Mesenchymal stem cell (in vitro differentiated cells and primary cell): Measurements from ENCODE around the gene CHPT1.

Source experiments
- DNase-seq: peaks from one replicate; pipeline ENCODE4 v3.0.0-alpha.2; 2013
- H2AFZ ChIP-seq: one replicate; pipeline ENCODE4 v1.6.1; 2013; ENCODE audit warnings: low read depth, mild to moderate bottlenecking, control low read depth, inconsistent platforms, low read length, moderate library complexity
- H2AK5ac ChIP-seq: 2 replicates; pipeline ENCODE4 v1.6.1; 2013; ENCODE audit warnings: low read length, moderate library complexity, mild to moderate bottlenecking, inconsistent platforms; ENCODE audit not compliant: severe bottlenecking
- H2BK120ac ChIP-seq: one replicate; pipeline ENCODE4 v1.6.1; 2013; ENCODE audit warnings: low read depth, mild to moderate bottlenecking, inconsistent platforms, low read length, moderate library complexity
- H2BK12ac ChIP-seq, 2 experiments: one replicate each; pipeline ENCODE4 v1.6.1; 2013; ENCODE audit warnings: inconsistent platforms in 2 of 2, low read length in 2 of 2, mild to moderate bottlenecking in 2 of 2, moderate library complexity in 2 of 2, control low read depth in 1 of 2
- H2BK15ac ChIP-seq: one replicate; pipeline ENCODE4 v1.6.1; 2013; ENCODE audit warnings: mild to moderate bottlenecking, low read depth, inconsistent platforms; ENCODE audit not compliant: poor library complexity, severe bottlenecking
- H2BK5ac ChIP-seq: 2 replicates; pipeline ENCODE4 v1.6.1; 2013; ENCODE audit warnings: low read depth, mild to moderate bottlenecking, low read length, control low read depth, inconsistent platforms; ENCODE audit not compliant: poor library complexity, severe bottlenecking
- H3K14ac ChIP-seq, 2 experiments: one replicate each; pipeline ENCODE4 v1.6.1; 2013; ENCODE audit warnings: inconsistent platforms in 2 of 2, low read length in 2 of 2, control low read depth in 1 of 2, mild to moderate bottlenecking in 1 of 2, moderate library complexity in 1 of 2
- H3K18ac ChIP-seq, 2 experiments: one replicate each; pipeline ENCODE4 v1.6.1; 2013; ENCODE audit warnings: inconsistent platforms in 2 of 2, low read length in 2 of 2, control low read depth in 1 of 2, low read depth in 1 of 2, mild to moderate bottlenecking in 1 of 2
- H3K23ac ChIP-seq, 2 experiments: one replicate each; pipeline ENCODE4 v1.6.1; 2013; ENCODE audit warnings: inconsistent platforms in 2 of 2, low read length in 2 of 2, mild to moderate bottlenecking in 2 of 2, moderate library complexity in 2 of 2, control low read depth in 1 of 2
- H3K27ac ChIP-seq: 2 replicates; pipeline ENCODE4 v1.5.1; 2013; ENCODE audit warnings: mild to moderate bottlenecking, moderate library complexity, low read length, control low read depth, inconsistent platforms; ENCODE audit not compliant: poor library complexity, severe bottlenecking
- H3K27me3 ChIP-seq, 2 experiments: 2 replicates each; pipeline versions ENCODE4 v1.6.1 to v1.7.0; 2013; ENCODE audit warnings: low read length in 2 of 2, mild to moderate bottlenecking in 2 of 2, moderate library complexity in 2 of 2, control low read depth in 1 of 2, inconsistent platforms in 1 of 2; ENCODE audit not compliant: control insufficient read depth in 1 of 2, insufficient read depth in 1 of 2
- H3K36me3 ChIP-seq, 2 experiments: 2 replicates each; pipeline versions ENCODE4 v1.6.1 to v1.7.0; 2013; ENCODE audit warnings: low read length in 2 of 2, control low read depth in 1 of 2, inconsistent platforms in 1 of 2, low read depth in 1 of 2, mild to moderate bottlenecking in 1 of 2; ENCODE audit not compliant: insufficient read depth in 2 of 2, control insufficient read depth in 1 of 2
- H3K4ac ChIP-seq, 2 experiments: one replicate each; pipeline ENCODE4 v1.6.1; 2013; ENCODE audit warnings: inconsistent platforms in 2 of 2, low read length in 2 of 2, mild to moderate bottlenecking in 2 of 2, moderate library complexity in 2 of 2, control low read depth in 1 of 2, low read depth in 1 of 2
- H3K4me1 ChIP-seq: 2 replicates; pipeline ENCODE4 v1.6.1; 2013; ENCODE audit warnings: low read depth, low read length, control low read depth; ENCODE audit not compliant: control insufficient read depth, insufficient read depth
- H3K4me2 ChIP-seq: 2 replicates; pipeline ENCODE4 v1.6.1; 2013; ENCODE audit warnings: low read length, mild to moderate bottlenecking, inconsistent platforms; ENCODE audit not compliant: poor library complexity, severe bottlenecking
- H3K4me3 ChIP-seq, 2 experiments: 2 replicates each; pipeline versions ENCODE4 v1.5.1 to v1.7.0; 2013; ENCODE audit warnings: low read length in 2 of 2, mild to moderate bottlenecking in 2 of 2, control low read depth in 1 of 2, low read depth in 1 of 2; ENCODE audit not compliant: insufficient read depth in 1 of 2
- H3K79me1 ChIP-seq: replicated peaks from 2 replicates; pipeline ENCODE4 v1.6.1; 2013; ENCODE audit warnings: mild to moderate bottlenecking, control low read depth, low read length, inconsistent platforms; ENCODE audit not compliant: poor library complexity, severe bottlenecking
- H3K9ac ChIP-seq: 2 replicates; pipeline ENCODE4 v1.7.0; 2013; ENCODE audit warnings: mild to moderate bottlenecking, low read length, moderate library complexity
- H3K9me3 ChIP-seq: 2 replicates; pipeline ENCODE4 v1.7.0; 2013; ENCODE audit warnings: mild to moderate bottlenecking, low read length; ENCODE audit not compliant: control insufficient read depth
- H4K8ac ChIP-seq: one replicate; pipeline ENCODE4 v1.6.1; 2013; ENCODE audit warnings: inconsistent platforms, mild to moderate bottlenecking, low read length, moderate library complexity
- H4K91ac ChIP-seq: one replicate; pipeline ENCODE4 v1.6.1; 2013; ENCODE audit warnings: mild to moderate bottlenecking, low read length, inconsistent platforms
- WGBS: methylation state at CpG from one replicate; pipeline ENCODE4 v1.1.7; 2013; ENCODE audit warnings: mixed read lengths; 5-methylcytosine and 5-hydroxymethylcytosine counted together

The CHPT1 gene

GRCh38 chr12:101740980-101741379 is 43.5 kb downstream of the CHPT1 start:
- no peak for DNase-seq
- Histone ChIP-seq H3K9me3 (no peaks in the 10 kb centered on the region), H3K27me3 (no peaks in the 10 kb centered on the region), H3K23ac (no peak overlapping the region), H4K91ac (no peak overlapping the region), H2BK12ac (no peak overlapping the region), H3K18ac (no peak overlapping the region), H3K4me3 (no peak overlapping the region), H3K4me2 (no peak overlapping the region), H3K4ac (no peak overlapping the region), H2BK5ac (no peak overlapping the region), H3K79me1 (no peaks in the 10 kb centered on the region), H3K27ac (no peak overlapping the region), H3K36me3 (peaks cover 19 to 70% of the 10 kb centered on the region in 2 experiments), H3K14ac (no peak overlapping the region), H3K9ac (no peak overlapping the region), H2BK15ac (no peak overlapping the region), H2AK5ac (no peak overlapping the region), H3K4me1 (peaks cover 5% of the 10 kb centered on the region), H2AFZ (no peak overlapping the region), H2BK120ac (no peak overlapping the region), H4K8ac (no peak overlapping the region)
- WGBS, result 75% methylated on average over 5 of the region's 5 CpGs

DNA sequence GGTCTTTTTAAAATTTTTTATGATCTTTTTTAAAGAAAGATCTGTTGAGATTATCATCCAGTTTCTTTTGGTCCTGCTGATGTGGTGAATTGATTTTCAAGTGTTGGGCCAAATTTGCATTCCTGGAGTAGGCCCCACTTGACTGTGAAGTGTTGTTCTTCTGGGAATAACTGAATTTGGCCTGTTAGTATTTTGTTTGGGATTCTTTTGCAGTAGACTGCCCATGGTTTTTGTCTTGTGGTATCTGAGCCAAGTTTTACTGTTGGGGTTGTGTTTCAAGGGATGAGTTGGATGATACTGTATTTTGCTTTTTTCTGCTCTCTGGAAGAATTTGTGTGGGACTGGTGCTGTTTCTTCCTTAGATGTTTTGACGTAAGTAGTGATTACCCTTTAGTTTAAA is 45.8 kb downstream of the CHPT1 start:
- H2BK15ac ChIP-seq, result no peak overlapping the region
- H2BK12ac ChIP-seq, result no peak overlapping the region
- peaks cover 20 to 80% of the 10 kb centered on the region in 2 experiments for H3K36me3 ChIP-seq
- no peak overlapping the region for H3K4me3 ChIP-seq
- DNase-seq, result no peak
- no peaks in the 10 kb centered on the region for H3K9me3 ChIP-seq
- no peak overlapping the region for H2AK5ac ChIP-seq
- H3K4me2 ChIP-seq, result no peak overlapping the region
- H2BK5ac ChIP-seq, result no peak overlapping the region
- H3K27ac ChIP-seq, result no peak overlapping the region
- H2AFZ ChIP-seq, result no peak overlapping the region
- no peak overlapping the region for H3K14ac ChIP-seq
- no peak overlapping the region for H4K8ac ChIP-seq
- H3K23ac ChIP-seq, result no peak overlapping the region
- no peak overlapping the region for H3K18ac ChIP-seq
- no peak overlapping the region for H4K91ac ChIP-seq
- WGBS, result no CpG with 5 or more reads among the region's 1 CpG
- H3K79me1 ChIP-seq, result no peaks in the 10 kb centered on the region
- no peaks in the 10 kb centered on the region for H3K27me3 ChIP-seq
- H3K9ac ChIP-seq, result no peak overlapping the region
- no peak overlapping the region for H3K4ac ChIP-seq
- peaks cover 5% of the 10 kb centered on the region for H3K4me1 ChIP-seq
- no peak overlapping the region for H2BK120ac ChIP-seq

DNA sequence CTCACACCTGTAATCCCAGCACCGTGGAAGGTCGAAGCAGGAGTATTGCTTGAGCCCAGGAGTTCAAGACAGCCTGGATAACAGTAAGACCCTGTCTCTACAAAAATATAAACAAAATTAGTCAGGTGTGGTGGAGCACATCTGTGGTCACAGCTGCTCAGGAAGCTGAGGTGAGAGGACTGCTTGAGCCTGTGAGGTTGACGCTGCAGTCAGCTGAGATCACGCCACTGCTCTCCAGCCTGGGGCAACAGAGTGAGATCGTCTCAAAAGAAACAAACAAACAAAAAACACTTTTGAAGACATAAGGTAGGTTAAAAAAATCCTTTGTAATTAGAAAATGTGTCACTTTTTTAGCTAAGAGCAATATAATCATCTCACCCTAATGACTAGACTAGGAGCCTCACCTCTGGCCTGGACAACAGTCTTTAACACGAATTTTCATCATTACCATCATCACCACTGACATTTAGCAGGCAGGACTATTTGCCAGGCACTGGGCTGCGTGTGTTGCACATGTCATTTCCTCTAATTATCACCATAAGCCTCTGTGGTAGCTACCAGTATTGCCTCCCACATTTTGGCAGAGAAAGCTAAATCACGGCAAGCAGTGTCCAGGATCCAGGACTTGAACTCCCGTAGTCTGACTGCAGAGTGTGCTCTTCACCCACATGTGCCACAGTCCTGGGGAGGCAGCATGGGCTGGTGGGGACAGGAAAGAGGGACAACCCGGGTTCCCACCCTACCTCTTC is 46.5 kb downstream of the CHPT1 start:
- Histone ChIP-seq H2AFZ (no peak overlapping the region), H3K14ac (no peak overlapping the region), H2BK12ac (no peak overlapping the region), H3K4me3 (no peak overlapping the region), H3K4me1 (peaks cover 5% of the 10 kb centered on the region), H2AK5ac (peak overlapping the region; percentile 8), H3K36me3 (peaks cover 19 to 83% of the 10 kb centered on the region in 2 experiments), H3K23ac (no peak overlapping the region), H3K4me2 (no peak overlapping the region), H3K18ac (no peak overlapping the region), H3K27ac (no peak overlapping the region), H2BK120ac (no peak overlapping the region), H3K9me3 (no peaks in the 10 kb centered on the region), H3K79me1 (no peaks in the 10 kb centered on the region), H2BK15ac (no peak overlapping the region), H3K9ac (no peak overlapping the region), H2BK5ac (no peak overlapping the region), H4K8ac (no peak overlapping the region), H3K27me3 (no peaks in the 10 kb centered on the region), H3K4ac (no peak overlapping the region), H4K91ac (no peak overlapping the region)
- 92% methylated on average over 9 of the region's 10 CpGs for WGBS
- DNase-seq, result no peak

GRCh38 chr12:101745481-101745880 is 48.0 kb downstream of the CHPT1 start:
- no peak overlapping the region for H3K14ac ChIP-seq

More at GRCh38 chr12:101745481-101745880, 48.0 kb downstream of the CHPT1 start:
- DNase-seq, result no peak
- H3K4me1 ChIP-seq, result peaks cover 5% of the 10 kb centered on the region
- no peak overlapping the region for H3K18ac ChIP-seq
- H2AFZ ChIP-seq, result no peak overlapping the region
- no peaks in the 10 kb centered on the region for H3K9me3 ChIP-seq
- H2AK5ac ChIP-seq, result no peak overlapping the region
- H3K27me3 ChIP-seq, result no peaks in the 10 kb centered on the region
- H2BK15ac ChIP-seq, result no peak overlapping the region
- no peak overlapping the region for H3K27ac ChIP-seq
- H3K9ac ChIP-seq, result no peak overlapping the region
- H2BK5ac ChIP-seq, result no peak overlapping the region
- H2BK120ac ChIP-seq, result no peak overlapping the region
- no peak overlapping the region for H3K4me2 ChIP-seq
- H2BK12ac ChIP-seq, result no peak overlapping the region
- peaks cover 16 to 92% of the 10 kb centered on the region in 2 experiments for H3K36me3 ChIP-seq
- no peak overlapping the region for H4K8ac ChIP-seq
- no peak overlapping the region for H3K4ac ChIP-seq
- no peak overlapping the region for H3K23ac ChIP-seq
- no peak overlapping the region for H4K91ac ChIP-seq
- no peaks in the 10 kb centered on the region for H3K79me1 ChIP-seq
- no peak overlapping the region for H3K4me3 ChIP-seq
- 95% methylated on average over 3 of the region's 3 CpGs for WGBS
